ENCODE measurements around the gene COL26A1. TPM values are rescaled to one million over a fixed set of nuclear protein-coding genes. Genes with fewer than 3 reads are reported as not detected.

Gene COL26A1
- total RNA-seq, 2 experiments from 2014 or later = not detected

- ChIA-PET CTCF (interaction anchor here (1.0 to 2.3 kb wide), 3 partner anchors 31 to 249 kb away, joined by 3 to 23 read pairs (median 3); no protein-coding TSS in a partner anchor), POLR2A (no interaction called here)
- intact Hi-C loops (cut with micrococcal nuclease) = no loop called here
- DNase-seq (no peak), ATAC-seq (no peak)
- H3K9me3 Mint-ChIP-seq = no peaks in the 10 kb centered on the region
- H3K27me3 Mint-ChIP-seq = peaks cover 5% of the 10 kb centered on the region
- TF ChIP-seq CTCF (IDR thresholded peaks at IDR 0.05) = no peak
- no peak overlapping the region for H3K4me3 Mint-ChIP-seq
- H3K27ac Mint-ChIP-seq = no peak overlapping the region
- no peaks in the 10 kb centered on the region for H3K36me3 Mint-ChIP-seq (ENCODE audit: low read depth)
- peaks cover 3% of the 10 kb centered on the region for H3K4me1 Mint-ChIP-seq (ENCODE audit: low read depth)
Measured at GRCh38 chr7:101441890-101442289, 79.2 kb downstream of the COL26A1 start.

GRCh38 chr7:101442426-101443070 lies 79.9 kb downstream of the COL26A1 start:
- POLR2A ChIA-PET = no interaction called here
- intact Hi-C loops (cut with micrococcal nuclease) = no loop called here
- no peak for ATAC-seq
- DNase-seq = no peak
- H3K27ac Mint-ChIP-seq = no peak overlapping the region
- peaks cover 3% of the 10 kb centered on the region for H3K4me1 Mint-ChIP-seq (ENCODE audit: low read depth)
- H3K4me3 Mint-ChIP-seq = no peak overlapping the region
- H3K9me3 Mint-ChIP-seq = no peaks in the 10 kb centered on the region
- peaks cover 5% of the 10 kb centered on the region for H3K27me3 Mint-ChIP-seq
- no peak for TF ChIP-seq CTCF (IDR thresholded peaks at IDR 0.05)
- CTCF ChIA-PET = interaction anchor here (0.9 to 1.2 kb wide), 2 partner anchors 31 to 32 kb away, joined by 4 read pairs; no protein-coding TSS in a partner anchor
- no peaks in the 10 kb centered on the region for H3K36me3 Mint-ChIP-seq (ENCODE audit: low read depth)

- ChIA-PET POLR2A (no interaction called here), CTCF (interaction anchor here (1.0 kb wide), 1 partner anchor 135 kb away, joined by 4 read pairs; no protein-coding TSS in a partner anchor)
- TF ChIP-seq CTCF (IDR thresholded peaks at IDR 0.05) = no peak
- Mint-ChIP-seq H3K27me3 (no peaks in the 10 kb centered on the region), H3K4me1 (ENCODE audit: low read depth) (no peaks in the 10 kb centered on the region), H3K36me3 (ENCODE audit: low read depth) (no peaks in the 10 kb centered on the region), H3K27ac (no peak overlapping the region), H3K4me3 (no peak overlapping the region), H3K9me3 (no peaks in the 10 kb centered on the region)
- DNase-seq (no peak), ATAC-seq (peak; percentile 42)
- intact Hi-C loops (cut with micrococcal nuclease) = no loop called here
Measured at GRCh38 chr7:101450064-101450463, 87.4 kb downstream of the COL26A1 start.

- H3K4me3 Mint-ChIP-seq = no peak overlapping the region
- POLR2A ChIA-PET = no interaction called here
- no peaks in the 10 kb centered on the region for H3K36me3 Mint-ChIP-seq (ENCODE audit: low read depth)
- ATAC-seq = no peak
- intact Hi-C loops (cut with micrococcal nuclease) = no loop called here
- H3K4me1 Mint-ChIP-seq (ENCODE audit: low read depth) = no peaks in the 10 kb centered on the region
- no peak for TF ChIP-seq CTCF (IDR thresholded peaks at IDR 0.05)
- H3K27ac Mint-ChIP-seq = no peak overlapping the region
- H3K9me3 Mint-ChIP-seq = no peaks in the 10 kb centered on the region
- DNase-seq = no peak
- CTCF ChIA-PET = no interaction called here
- no peaks in the 10 kb centered on the region for H3K27me3 Mint-ChIP-seq
Measured at GRCh38 chr7:101453617-101454016, 90.9 kb downstream of the COL26A1 start.

- CTCF ChIA-PET = interaction anchor here (1.4 to 1.5 kb wide), 2 partner anchors 17 to 46 kb away, joined by 3 to 4 read pairs; no protein-coding TSS in a partner anchor
- no peak overlapping the region for H3K27ac Mint-ChIP-seq
- ATAC-seq = no peak
- POLR2A ChIA-PET = no interaction called here
- no peaks in the 10 kb centered on the region for H3K4me1 Mint-ChIP-seq (ENCODE audit: low read depth)
- no peaks in the 10 kb centered on the region for H3K27me3 Mint-ChIP-seq
- no peak overlapping the region for H3K4me3 Mint-ChIP-seq
- no peaks in the 10 kb centered on the region for H3K9me3 Mint-ChIP-seq
- TF ChIP-seq CTCF (IDR thresholded peaks at IDR 0.05) = no peak
- intact Hi-C loops (cut with micrococcal nuclease) = no loop called here
- H3K36me3 Mint-ChIP-seq (ENCODE audit: low read depth) = no peaks in the 10 kb centered on the region
- no peak for DNase-seq
Measured at GRCh38 chr7:101457001-101457750, 94.5 kb downstream of the COL26A1 start.

Measured in activated CD8-positive, alpha-beta T cell treated with anti-CD3 and anti-CD28 coated beads for 36 hours (primary cell).